ENCODE results near the gene VTI1A. TPM values are rescaled to one million over a fixed set of nuclear protein-coding genes. Genes with fewer than 3 reads are reported as not detected.

Gene VTI1A
- total RNA-seq, 2 donors from 2014 or later = 21.0 to 29.6 TPM

- Histone ChIP-seq H3K36me3 (no peaks in the 10 kb centered on the region), H3K27ac (no peak overlapping the region), H3K4me1 (no peaks in the 10 kb centered on the region), H3K27me3 (no peaks in the 10 kb centered on the region), H3K9me3 (no peaks in the 10 kb centered on the region), H3K4me3 (no peak overlapping the region)
- no peak for DNase-seq (ENCODE audit: low spot score)
- TF ChIP-seq CTCF (IDR thresholded peaks at IDR 0.05) = no peak
Measured at GRCh38 chr10:112601214-112602090, 154.4 kb downstream of the VTI1A start.

- H3K4me3 ChIP-seq = no peak overlapping the region
- TF ChIP-seq CTCF (IDR thresholded peaks at IDR 0.05) = no peak
- H3K9me3 ChIP-seq = no peaks in the 10 kb centered on the region
- H3K4me1 ChIP-seq = no peaks in the 10 kb centered on the region
- DNase-seq (ENCODE audit: low spot score) = no peak
- no peak overlapping the region for H3K27ac ChIP-seq
- no peaks in the 10 kb centered on the region for H3K27me3 ChIP-seq
- no peaks in the 10 kb centered on the region for H3K36me3 ChIP-seq
Measured at GRCh38 chr10:112603062-112603461, 156.0 kb downstream of the VTI1A start.

- no peak for DNase-seq (ENCODE audit: low spot score)
- H3K36me3 ChIP-seq = no peaks in the 10 kb centered on the region
Measured at GRCh38 chr10:112605063-112605462, 158.0 kb downstream of the VTI1A start.

GRCh38 chr10:112607506-112607905 lies 160.5 kb downstream of the VTI1A start:
- no peak overlapping the region for H3K27ac ChIP-seq
- no peaks in the 10 kb centered on the region for H3K36me3 ChIP-seq
- H3K9me3 ChIP-seq = no peaks in the 10 kb centered on the region
- no peak for TF ChIP-seq CTCF (IDR thresholded peaks at IDR 0.05)
- H3K27me3 ChIP-seq = no peaks in the 10 kb centered on the region
- DNase-seq (ENCODE audit: low spot score) = no peak
- H3K4me1 ChIP-seq = no peaks in the 10 kb centered on the region
- H3K4me3 ChIP-seq = no peak overlapping the region

More at GRCh38 chr10:112605063-112605462, 158.0 kb downstream of the VTI1A start:
- H3K27ac ChIP-seq = no peak overlapping the region
- no peak for TF ChIP-seq CTCF (IDR thresholded peaks at IDR 0.05)
- H3K4me1 ChIP-seq = no peaks in the 10 kb centered on the region
- H3K4me3 ChIP-seq = no peak overlapping the region
- H3K27me3 ChIP-seq = no peaks in the 10 kb centered on the region
- H3K9me3 ChIP-seq = no peaks in the 10 kb centered on the region

- H3K4me1 ChIP-seq = no peaks in the 10 kb centered on the region
- no peaks in the 10 kb centered on the region for H3K36me3 ChIP-seq
- no peaks in the 10 kb centered on the region for H3K27me3 ChIP-seq
- no peak overlapping the region for H3K4me3 ChIP-seq
- peaks cover 0 to 15% of the 10 kb centered on the region in 2 donors for H3K9me3 ChIP-seq
- no peak for DNase-seq (ENCODE audit: low spot score)
- TF ChIP-seq CTCF (IDR thresholded peaks at IDR 0.05) = no peak
- H3K27ac ChIP-seq = no peak overlapping the region
Measured at GRCh38 chr10:112613620-112614019, 166.6 kb downstream of the VTI1A start.

Data from right atrium auricular region (tissue), 2 donors.